B cell (primary cell): ENCODE results near the gene CDC34.

Experiments used
- EZH2 ChIP-seq: IDR thresholded peaks from 2 replicates; pipeline ENCODE4 v1.6.1; 2012; ENCODE audit warnings: borderline replicate concordance, low read depth, mild to moderate bottlenecking, moderate library complexity, low read length; ENCODE audit not compliant: insufficient read depth, poor library complexity, severe bottlenecking
- TF ChIP-seq, protein P1 (sequence below): fragments of 200-600 bp; IDR thresholded peaks from one replicate; pipeline ENCODE4 v1.8.0; 2022; ENCODE audit warnings: antibody characterized with exemption, mild to moderate bottlenecking

DNA sequence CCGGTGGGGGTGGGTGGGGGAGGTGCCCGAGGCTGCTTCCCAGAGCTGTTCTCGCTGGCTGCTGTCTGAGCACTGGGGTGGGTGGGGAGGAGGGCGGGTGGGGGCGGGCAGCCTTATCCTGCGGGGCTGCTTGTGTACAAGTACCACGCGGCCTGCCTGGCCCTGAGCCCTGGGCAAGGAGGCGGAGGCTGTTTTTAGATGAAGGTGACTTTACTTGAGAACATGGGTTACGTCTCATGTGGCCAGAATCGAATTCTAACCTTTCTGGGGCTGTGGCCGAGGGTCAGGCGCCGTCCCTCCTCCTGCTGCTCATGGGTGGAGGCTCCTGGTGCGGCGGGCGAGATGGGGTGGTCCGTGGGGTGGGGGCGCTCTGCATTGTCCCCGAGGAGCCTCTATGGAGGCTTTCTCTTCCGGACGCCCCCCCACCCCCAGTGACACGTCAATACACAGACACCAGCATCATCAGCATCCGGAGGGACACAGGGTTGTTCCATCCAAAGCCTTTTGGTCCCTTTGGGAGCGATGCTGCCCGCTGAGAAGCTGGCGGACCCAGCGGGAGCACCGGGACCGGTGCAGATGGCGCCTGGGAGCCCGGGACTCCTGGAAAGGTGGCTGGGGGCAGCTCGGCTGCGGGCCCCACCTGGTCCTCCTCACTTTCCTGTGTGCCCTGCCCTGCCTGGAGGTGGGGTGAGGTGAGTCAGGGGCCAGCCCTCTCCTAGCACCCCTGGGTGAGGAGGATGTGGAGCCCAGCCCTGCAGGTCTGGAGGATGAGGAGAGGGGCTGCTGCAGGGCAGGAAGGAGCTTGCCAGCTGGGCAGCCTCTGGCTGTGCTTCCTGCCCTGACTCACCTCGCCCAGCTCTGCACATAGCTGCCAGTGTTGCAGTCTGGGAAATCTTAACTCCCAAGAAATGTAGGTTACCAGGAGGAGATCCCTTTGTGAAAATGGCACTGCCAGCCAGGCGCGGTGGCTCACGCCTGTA lies 44.3 kb downstream of the CDC34 start:
- TF ChIP-seq, protein P1, sequence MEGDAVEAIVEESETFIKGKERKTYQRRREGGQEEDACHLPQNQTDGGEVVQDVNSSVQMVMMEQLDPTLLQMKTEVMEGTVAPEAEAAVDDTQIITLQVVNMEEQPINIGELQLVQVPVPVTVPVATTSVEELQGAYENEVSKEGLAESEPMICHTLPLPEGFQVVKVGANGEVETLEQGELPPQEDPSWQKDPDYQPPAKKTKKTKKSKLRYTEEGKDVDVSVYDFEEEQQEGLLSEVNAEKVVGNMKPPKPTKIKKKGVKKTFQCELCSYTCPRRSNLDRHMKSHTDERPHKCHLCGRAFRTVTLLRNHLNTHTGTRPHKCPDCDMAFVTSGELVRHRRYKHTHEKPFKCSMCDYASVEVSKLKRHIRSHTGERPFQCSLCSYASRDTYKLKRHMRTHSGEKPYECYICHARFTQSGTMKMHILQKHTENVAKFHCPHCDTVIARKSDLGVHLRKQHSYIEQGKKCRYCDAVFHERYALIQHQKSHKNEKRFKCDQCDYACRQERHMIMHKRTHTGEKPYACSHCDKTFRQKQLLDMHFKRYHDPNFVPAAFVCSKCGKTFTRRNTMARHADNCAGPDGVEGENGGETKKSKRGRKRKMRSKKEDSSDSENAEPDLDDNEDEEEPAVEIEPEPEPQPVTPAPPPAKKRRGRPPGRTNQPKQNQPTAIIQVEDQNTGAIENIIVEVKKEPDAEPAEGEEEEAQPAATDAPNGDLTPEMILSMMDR: no peak
- TF ChIP-seq EZH2: no peak
